Measurements from ENCODE around the gene POLD4.

Gene POLD4

GRCh38 chr11:67370351-67371076 is 17.2 kb upstream of the POLD4 start:
- DNase-seq: no peak

GRCh38 chr11:67369801-67370284 is 16.5 kb upstream of the POLD4 start:
- no peak for DNase-seq

DNA sequence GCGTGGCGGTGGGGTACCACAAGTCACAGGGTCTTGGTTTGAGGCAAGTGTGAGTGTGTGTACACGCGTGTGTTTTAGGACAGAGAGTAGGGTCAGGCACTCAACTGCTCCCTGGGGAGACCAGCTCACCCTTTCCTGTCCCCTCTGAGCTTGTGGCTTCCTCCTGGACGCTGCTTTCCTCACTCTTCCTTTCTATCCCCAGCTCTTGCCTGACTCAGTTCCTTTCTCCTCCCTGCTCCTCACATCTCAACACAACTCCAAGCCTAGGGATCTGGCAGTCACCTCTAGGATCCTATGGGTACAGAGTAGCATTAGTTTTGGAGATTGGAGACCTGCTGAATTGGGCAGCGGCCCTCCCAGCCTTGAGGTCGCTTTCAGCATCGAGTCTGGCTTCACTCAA is 15.9 kb upstream of the POLD4 start:
- DNase-seq: no peak

DNA sequence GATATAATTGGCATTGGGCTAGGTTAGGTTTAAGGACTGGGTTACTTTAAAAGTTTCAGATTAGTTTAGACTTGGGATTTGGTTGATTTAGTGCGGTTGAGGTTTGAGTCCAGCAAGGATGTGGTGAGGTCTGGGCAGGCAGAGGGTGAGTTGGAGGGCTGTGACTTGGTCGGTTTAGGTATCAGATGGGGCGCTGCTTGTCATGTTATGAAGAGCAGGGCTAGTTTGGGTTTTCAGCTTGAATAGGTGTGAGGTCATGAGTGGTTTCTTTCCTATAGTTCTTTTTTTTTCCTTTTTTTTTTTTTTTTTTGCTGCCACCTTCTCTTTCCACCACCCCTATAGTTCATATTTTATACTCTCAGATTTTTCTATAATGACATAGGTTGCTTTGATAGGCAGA is 15.3 kb upstream of the POLD4 start:
- DNase-seq: no peak

GRCh38 chr11:67367761-67368227 is 14.4 kb upstream of the POLD4 start:
- no peak for DNase-seq

DNA sequence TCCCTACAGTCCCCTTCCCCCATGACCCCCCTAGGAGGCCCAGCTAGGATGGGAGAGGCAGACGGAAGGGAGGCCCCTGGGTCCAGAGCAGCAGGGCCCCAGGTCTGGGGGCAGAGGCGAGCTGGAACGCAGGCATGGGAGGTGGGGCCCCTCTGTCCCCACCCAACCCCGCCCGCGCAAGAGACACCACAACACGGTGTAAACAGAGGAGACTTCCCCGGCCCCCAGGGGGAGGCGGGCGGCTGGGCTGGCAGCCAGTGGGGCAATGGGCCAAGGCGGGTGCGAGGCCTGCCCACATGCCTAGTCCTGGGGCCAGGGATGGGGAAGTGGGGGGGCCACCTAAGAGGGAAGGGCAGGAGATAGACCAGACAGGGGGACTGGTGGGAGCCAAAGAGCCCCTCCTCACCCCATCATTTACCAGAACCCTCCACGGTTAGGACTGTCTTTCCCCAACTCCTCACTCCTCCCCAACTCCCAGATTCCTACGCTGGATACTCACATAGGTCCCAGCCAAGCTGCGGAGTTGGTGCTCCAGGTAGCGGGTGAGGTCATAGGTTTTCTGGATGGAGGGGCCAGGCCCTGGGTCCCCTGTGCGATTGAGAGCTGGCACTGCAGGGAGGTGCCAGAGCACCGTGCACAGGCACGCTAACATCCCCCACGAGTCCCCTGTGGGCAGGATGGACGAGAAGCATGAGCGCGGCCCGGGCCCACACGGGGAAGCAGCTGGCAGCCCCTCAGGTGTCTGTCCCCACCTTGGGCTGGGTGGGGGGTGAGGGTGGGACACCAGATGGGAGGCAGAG is 13.8 kb upstream of the POLD4 start:
- no peak for DNase-seq

GRCh38 chr11:67366546-67366945 is 13.2 kb upstream of the POLD4 start:
- no peak for DNase-seq

DNA sequence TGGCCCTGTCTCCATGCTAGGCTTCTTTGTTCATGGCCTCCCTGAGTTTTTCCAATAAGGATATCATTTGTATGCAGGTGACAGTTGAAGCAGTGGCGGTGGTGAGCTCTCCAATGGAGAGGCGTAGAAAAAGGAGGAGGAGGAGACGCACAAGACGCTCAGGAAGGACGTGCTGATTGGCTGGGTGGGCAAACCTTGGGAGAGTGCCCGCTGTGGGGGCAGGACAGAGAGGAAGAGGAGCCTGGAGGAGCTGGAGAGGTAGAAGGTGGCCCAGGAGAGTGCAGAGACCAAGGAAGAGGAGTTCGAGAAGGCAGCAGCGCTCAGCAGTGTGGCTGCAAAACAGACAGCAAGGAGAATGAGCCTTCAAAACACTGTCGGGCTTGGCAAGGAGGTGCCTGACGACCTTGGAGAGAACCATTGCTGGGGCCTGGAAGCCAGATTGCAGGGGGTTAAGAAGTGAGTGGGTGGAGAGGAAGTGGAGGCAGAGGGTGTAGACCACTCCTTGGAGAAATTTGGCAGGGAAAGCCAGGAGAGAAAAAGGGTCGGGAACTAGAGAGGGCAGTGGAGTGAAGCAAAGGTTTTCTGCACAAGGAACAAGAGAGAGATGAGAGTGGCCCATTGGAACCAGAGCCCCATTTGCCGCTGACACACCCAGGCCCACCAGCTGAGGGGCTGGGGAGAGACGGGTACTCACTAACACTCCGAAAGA is 12.5 kb upstream of the POLD4 start:
- no peak for DNase-seq

DNA sequence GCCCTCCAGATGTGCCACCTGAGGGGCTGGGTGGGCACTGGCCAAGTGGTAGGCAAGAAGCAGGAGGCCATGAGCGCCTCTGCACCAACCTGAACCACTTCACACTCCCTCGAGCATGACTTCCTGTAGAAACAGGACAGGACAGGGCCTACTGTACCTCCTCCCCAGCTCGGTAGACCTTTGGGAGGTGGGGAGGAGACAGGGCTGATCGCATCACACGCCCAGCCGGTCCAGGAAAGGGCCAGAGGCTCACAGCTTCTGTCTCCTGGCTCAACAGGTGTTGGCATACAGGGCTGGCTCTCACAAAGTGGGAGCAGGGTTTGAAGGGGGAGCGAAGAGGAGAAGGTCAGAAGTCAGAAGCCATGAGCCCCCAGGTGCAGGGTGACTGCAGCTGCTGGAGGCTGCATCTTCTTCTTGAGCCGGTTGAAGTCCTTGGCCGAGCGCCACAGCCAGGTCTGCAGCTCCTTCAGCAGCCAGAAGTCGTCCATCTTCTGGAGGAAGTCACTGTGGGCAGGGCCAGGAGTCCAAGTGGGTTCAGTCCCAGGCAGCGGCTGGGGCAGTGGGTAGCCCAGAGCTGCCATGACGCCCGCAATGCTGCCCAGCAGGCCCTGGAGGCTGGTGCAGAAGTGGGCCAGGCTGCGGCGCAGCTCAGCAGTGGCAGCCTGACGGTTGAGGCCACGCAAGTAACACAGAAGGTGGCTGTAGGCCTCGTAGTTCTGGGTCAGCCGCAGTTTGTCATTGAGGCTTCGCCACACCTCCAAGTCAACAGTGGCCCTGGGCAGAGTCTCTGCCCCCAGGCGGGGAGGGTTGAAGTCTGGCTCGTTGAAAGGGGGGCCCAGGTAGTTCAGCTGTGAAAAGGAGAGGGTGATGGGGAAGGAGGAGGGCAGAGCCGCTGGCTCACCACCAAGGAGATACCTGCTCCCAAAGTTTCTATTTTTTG is 11.7 kb upstream of the POLD4 start:
- DNase-seq: no peak

DNA sequence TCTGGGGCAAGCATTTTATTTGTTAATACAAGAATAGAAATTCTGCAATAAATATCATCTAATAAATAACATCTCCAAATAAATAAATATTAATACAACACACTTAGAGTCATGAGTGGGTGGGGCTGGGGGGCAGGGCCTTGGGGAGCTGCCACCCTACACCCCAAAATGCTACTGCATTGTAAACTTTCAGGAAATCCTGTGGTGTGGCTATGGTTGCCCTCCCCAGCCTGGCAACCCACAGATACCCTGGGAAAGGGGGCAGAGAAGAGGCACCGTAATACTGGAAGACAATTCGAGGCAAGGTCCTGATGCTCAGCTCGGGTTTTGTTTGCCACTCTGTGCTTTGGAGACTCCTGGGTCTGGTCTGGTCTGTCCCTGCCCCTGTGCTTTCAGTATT is 10.8 kb upstream of the POLD4 start:
- DNase-seq: no peak

GRCh38 chr11:67357831-67358670 is 4.7 kb upstream of the POLD4 start:
- DNase-seq: no peak

DNA sequence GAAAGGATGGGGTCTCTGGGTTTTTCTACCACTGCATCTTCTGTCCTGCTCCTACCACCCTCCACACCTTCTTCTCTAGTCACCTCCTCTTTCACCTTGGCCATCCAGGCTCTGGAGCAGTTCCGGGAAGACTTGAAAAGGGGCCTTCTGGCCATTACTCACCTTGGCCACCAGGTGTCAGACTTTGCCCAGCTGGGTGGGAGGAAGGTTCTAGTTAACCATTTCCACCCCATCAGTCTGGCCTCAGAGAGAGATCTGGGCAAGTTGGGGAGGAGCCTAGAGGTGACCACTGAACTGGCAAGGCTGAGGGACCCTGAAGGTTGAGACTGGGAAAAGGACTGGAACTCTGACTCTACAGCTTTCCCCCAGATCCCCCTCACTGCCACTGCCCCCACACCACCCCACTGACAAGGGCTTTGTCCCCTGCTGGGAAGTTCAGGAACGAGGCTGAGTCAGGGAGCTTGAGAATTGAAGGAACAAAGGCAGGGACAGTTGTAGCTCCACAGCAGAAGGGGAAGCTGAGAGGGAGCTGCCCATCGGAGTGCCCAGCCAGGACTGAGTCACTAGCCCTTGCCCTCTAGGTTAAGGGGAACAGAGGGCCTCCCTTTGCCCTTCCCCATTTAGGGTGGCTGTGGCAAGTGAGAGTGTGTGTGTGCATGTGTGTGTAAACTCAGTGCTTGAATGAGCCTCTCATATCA is 3.7 kb upstream of the POLD4 start:
- peak; percentile 42 for DNase-seq

DNA sequence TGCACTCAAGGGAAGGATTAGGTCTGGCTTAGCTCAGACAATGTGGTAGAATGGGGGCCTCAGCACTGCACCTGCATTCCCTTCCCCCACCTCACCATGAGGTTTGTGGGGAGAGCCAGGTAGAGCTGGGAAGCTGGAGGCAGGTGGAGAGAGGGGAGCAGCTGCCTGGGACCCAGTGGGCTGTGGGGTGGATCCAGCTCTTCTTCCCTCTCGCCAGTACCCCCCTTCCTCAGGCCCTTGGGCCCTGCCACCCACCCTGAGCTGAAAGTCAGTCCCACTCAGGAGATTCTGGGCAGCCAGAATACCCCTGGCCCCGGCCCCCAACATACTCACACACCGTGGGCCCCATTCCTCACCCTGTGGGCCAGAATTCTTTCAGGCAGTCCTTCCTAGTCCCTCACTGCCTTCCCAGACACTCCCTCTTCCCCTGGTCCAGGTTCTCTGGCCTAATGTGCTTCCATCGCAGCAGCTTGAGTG is 3.1 kb upstream of the POLD4 start:
- DNase-seq: no peak

DNA sequence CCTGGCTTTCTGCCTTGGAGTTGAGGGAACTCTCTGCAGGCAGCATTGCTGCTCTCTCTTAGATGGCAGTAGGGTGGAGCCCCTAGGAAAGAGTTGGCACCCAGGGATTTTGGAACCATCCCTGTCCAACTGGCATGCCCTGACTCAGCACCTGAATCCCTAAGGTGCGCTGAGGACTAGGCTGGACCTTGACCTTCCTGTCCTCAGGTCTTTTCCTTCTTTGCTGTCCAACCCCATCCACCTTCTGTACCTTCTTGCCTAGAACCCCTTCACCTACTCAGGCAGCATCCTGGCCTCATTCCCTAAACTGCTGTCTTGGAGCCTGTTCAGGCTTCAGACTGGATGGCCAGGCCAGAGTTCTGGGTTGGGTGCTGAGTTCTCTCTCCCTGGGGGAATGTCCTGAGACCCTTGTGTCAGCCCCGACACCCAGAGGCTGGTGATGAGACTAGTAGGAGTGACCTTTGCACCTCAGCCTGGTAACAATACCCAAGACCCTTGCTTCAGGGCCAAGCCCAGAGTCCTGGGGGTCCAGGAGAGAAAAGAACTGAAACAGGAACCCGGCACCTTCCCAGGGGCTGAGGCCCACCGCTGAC is 2.5 kb upstream of the POLD4 start:
- DNase-seq: no peak

DNA sequence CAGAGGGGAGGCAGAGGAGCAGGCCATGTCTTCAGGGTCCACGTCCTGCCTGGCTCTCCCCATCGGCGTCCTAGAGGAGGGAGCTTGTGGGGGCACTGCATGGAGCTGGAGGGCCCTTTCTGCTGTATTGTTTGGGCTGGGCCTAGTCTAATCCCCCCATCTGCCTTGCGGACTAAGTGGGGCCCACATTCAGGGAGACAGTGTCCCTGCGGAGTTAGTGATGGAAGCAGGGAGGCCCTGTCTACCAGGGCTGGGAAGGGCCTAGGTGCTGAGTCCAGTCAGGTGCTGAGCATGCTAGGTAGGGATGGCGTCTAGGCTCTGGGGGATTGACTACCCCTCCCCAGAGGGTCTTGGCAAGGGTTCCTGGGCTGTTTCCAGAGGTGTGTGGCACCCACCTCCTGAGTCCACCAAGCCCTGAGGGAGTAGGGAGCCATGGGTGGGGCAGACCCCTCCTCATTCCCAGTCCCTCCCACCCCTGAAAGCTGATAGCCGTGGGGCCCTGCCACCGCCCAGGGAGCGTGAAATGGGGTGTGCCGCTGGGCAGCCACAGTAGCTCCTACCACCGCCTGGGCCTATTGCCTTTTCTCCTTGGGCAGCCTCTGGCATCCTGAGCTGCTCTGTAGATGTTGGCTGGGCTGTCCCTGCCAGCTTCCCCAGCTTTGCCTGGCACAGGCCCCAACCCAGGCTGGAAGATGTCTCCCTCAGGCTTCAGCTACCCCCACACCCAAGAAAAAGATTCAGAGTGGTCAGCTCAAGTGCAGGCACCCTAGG is 1.9 kb upstream of the POLD4 start:
- no peak for DNase-seq

DNA sequence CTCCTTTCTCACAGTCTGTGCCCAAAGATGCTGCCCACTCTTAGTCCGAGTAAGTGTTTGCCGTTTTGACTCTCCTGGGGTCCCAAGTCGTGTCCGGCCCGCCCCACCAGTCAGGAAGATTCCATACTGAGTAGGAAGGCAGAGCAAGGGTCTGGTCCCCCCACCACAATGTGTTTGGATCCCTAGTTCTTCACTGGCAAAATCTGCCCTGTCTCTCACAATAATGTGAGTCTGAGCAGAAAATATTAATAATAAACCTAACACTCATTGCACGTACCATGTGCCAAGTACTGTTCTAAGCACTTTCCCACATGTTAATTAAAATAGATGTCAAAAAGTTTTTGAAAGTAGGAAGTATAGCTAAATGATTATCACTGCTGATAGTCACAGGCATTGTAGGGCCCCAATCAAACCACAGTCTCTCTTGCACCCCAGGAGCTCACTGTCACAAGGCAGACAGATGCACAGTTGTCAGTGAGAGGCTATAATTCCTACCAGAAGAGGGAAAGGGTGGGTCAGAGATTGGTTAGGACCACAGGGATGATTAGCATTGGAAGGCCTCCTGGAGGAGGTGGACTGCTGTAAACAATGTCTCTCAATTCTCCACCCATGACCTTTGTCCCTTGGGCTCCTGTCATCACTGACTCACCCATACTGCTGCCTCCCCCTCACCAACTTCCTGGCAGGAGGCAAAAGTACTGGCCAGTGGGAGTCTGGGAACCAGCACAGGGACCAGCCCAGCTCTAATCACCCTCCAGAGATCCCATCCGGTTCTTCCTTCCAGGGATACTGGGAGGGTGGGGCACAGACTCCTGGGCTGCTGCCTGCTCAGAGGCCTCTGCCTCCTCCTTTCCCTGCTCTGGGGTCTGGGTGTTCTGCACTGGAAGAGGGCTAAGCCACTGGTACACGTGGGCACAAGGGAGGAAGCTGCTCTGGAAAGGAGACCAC is 1.0 kb upstream of the POLD4 start:
- DNase-seq: no peak

GRCh38 chr11:67352546-67353316 is 615 bp downstream of the POLD4 start:
- peak; percentile 66 for DNase-seq
